A673 (cell line): Measurements from ENCODE around the gene GALNT4. TPM values are rescaled to one million over a fixed set of nuclear protein-coding genes. Genes with fewer than 3 reads are reported as not detected.
A peak's percentile ranks its signal among the peaks of the same experiment; 100 is the strongest.

Experiments used
- BruUV-seq: library from RNA; stranded (reverse); fragments of 400-500 nt; replicated peaks from 2 replicates; lab custom pipeline; 2021; lab: Mats Ljungman, UMichigan
- CTCF ChIA-PET: fragments of 300-600 bp; sonication (Branson Sonifier 250); formaldehyde crosslinking; loops from one replicate; lab custom pipeline; 2022; ENCODE audit warnings: antibody characterized with exemption; lab: Charles Lee
- POLR2A ChIA-PET: fragments of 300-600 bp; sonication (Branson Sonifier 250); formaldehyde crosslinking; loops from one replicate; lab custom pipeline; 2022; ENCODE audit warnings: antibody characterized with exemption; ENCODE audit not compliant: low non-redundant PET; lab: Charles Lee
- DNase-seq: peaks from one replicate; pipeline ENCODE4 v3.0.0-alpha.2; 2015; ENCODE audit warnings: low spot score
- H3K27ac ChIP-seq: fragments of 200-600 bp; sonication (generic); 2 replicates; pipeline ENCODE4 v1.5.1; 2016; ENCODE audit warnings: mixed run types, low read depth, mild to moderate bottlenecking, mixed read lengths, antibody characterized with exemption, low read length; ENCODE audit not compliant: poor library complexity, severe bottlenecking
- H3K27me3 ChIP-seq: fragments of 200-600 bp; sonication (generic); replicated peaks from 2 replicates; pipeline ENCODE4 v1.6.1; 2017; ENCODE audit warnings: mixed run types, low read depth, mild to moderate bottlenecking, mixed read lengths, antibody characterized with exemption, low read length; ENCODE audit not compliant: insufficient read depth, poor library complexity
- H3K36me3 ChIP-seq: fragments of 200-600 bp; sonication (generic); 2 replicates; pipeline ENCODE4 v1.6.1; 2016; ENCODE audit warnings: mixed run types, mild to moderate bottlenecking, mixed read lengths, antibody characterized with exemption, low read length; ENCODE audit not compliant: insufficient read depth, poor library complexity, severe bottlenecking
- H3K4me1 ChIP-seq: fragments of 200-600 bp; sonication (generic); 2 replicates; pipeline ENCODE4 v1.6.1; 2017; ENCODE audit warnings: mixed run types, mild to moderate bottlenecking, mixed read lengths, antibody characterized with exemption, low read length; ENCODE audit not compliant: insufficient read depth, poor library complexity, severe bottlenecking
- H3K4me3 ChIP-seq: fragments of 200-600 bp; sonication (generic); 2 replicates; pipeline ENCODE4 v1.5.1; 2016; ENCODE audit warnings: low read depth, mixed run types, mild to moderate bottlenecking, mixed read lengths, low read length; ENCODE audit not compliant: poor library complexity, severe bottlenecking
- H3K9me3 ChIP-seq: fragments of 200-600 bp; sonication (generic); 2 replicates; pipeline ENCODE4 v1.6.1; 2016; ENCODE audit warnings: mixed run types, low read depth, mild to moderate bottlenecking, mixed read lengths, antibody characterized with exemption, low read length; ENCODE audit not compliant: poor library complexity, severe bottlenecking
- CTCF ChIP-seq: fragments of 300-800, 200-600 bp; sonication (generic); conservative IDR thresholded peaks from 2 replicates; pipeline ENCODE4 v1.5.1; 2017; ENCODE audit warnings: low read depth, mild to moderate bottlenecking, antibody characterized with exemption, low read length, moderate library complexity, mixed read lengths
- EZH2 ChIP-seq: fragments of 200-600 bp; sonication (generic); IDR thresholded peaks from 2 replicates; pipeline ENCODE4 v1.6.1; 2017; ENCODE audit warnings: borderline replicate concordance, low read depth, mild to moderate bottlenecking, mixed read lengths, antibody characterized with exemption, low read length; ENCODE audit not compliant: poor library complexity, severe bottlenecking
- intact Hi-C: fragments of 100-400 bp; cut with micrococcal nuclease; formaldehyde crosslinking; loops from one replicate; pipeline ENCODE4 v1.10.0; 2022; ENCODE audit not compliant: unreplicated experiment
- total RNA-seq: library from RNA; stranded (reverse); gene quantifications from 2 replicates; pipeline ENCODE4 v1.2.3, GENCODE V29; 2021

The GALNT4 gene
- total RNA-seq, 1 experiment from 2014 or later = 14.3 TPM

GRCh38 chr12:89547101-89547500 lies 22.5 kb upstream of the GALNT4 start:
- BruUV-seq = no TSS peak
- Histone ChIP-seq H3K9me3 (no peaks in the 10 kb centered on the region), H3K4me3 (no peak overlapping the region), H3K36me3 (no peaks in the 10 kb centered on the region), H3K27ac (no peak overlapping the region), H3K4me1 (peaks cover 13% of the 10 kb centered on the region), H3K27me3 (no peaks in the 10 kb centered on the region)
- intact Hi-C loops = loop anchor here (10.0 kb wide), 2 partner anchors 708 to 788 kb away; no protein-coding TSS in a partner anchor
- ChIA-PET POLR2A (no interaction called here), CTCF (no interaction called here)
- DNase-seq = no peak
- TF ChIP-seq EZH2 = no peak
- no peak for TF ChIP-seq CTCF

GRCh38 chr12:89546151-89546550 lies 21.6 kb upstream of the GALNT4 start:
- Histone ChIP-seq H3K27ac (no peak overlapping the region), H3K9me3 (no peaks in the 10 kb centered on the region), H3K36me3 (no peaks in the 10 kb centered on the region), H3K4me3 (no peak overlapping the region), H3K4me1 (peaks cover 13% of the 10 kb centered on the region), H3K27me3 (no peaks in the 10 kb centered on the region)
- POLR2A ChIA-PET = no interaction called here
- intact Hi-C loops = loop anchor here (10.0 kb wide), 2 partner anchors 709 to 789 kb away; no protein-coding TSS in a partner anchor
- CTCF ChIA-PET = no interaction called here
- TF ChIP-seq EZH2 = no peak
- no peak for TF ChIP-seq CTCF
- no TSS peak for BruUV-seq
- DNase-seq = no peak

GRCh38 chr12:89544681-89545184 lies 20.1 kb upstream of the GALNT4 start:
- intact Hi-C loops = loop anchor here (5.0 to 10.0 kb wide), 6 partner anchors 163 to 1398 kb away; partner anchors contain the start of gene ATP2B1
- H3K4me1 ChIP-seq = peaks cover 13% of the 10 kb centered on the region
- no peak for TF ChIP-seq CTCF
- TF ChIP-seq EZH2 = no peak
- ChIA-PET POLR2A (interaction anchor here (0.5 to 0.7 kb wide), 3 partner anchors 18 to 403 kb away, joined by 3 to 6 read pairs (median 3); no protein-coding TSS in a partner anchor), CTCF (interaction anchor here (0.6 kb wide), 1 partner anchor 982 kb away, joined by 8 read pairs; no protein-coding TSS in a partner anchor)
- H3K4me3 ChIP-seq = no peak overlapping the region
- H3K27ac ChIP-seq = no peak overlapping the region
- peak; percentile 90 for DNase-seq
- H3K36me3 ChIP-seq = no peaks in the 10 kb centered on the region
- H3K27me3 ChIP-seq = no peaks in the 10 kb centered on the region
- BruUV-seq = no TSS peak
- H3K9me3 ChIP-seq = no peaks in the 10 kb centered on the region
